Amygdala (tissue), 56 donors: ENCODE measurements around the gene NUP43.
"Not testable (repeated sequence)": the region's sequence is repeated elsewhere in the genome, so short reads cannot be mapped to it uniquely, and the experiment has no call there.

Experiments
- DNase-seq, 56 donors: peaks; one replicate each; lab custom pipeline; 2025; lab: John Stamatoyannopoulos, UW

The NUP43 gene

GRCh38 chr6:149749594-149750135 is 3.3 kb upstream of the NUP43 start, which contains the start of gene PCMT1:
Gene PCMT1, plus strand, starts transcription at chr6:149749741. Its CDS starts 161 bp downstream, at chr6:149749902.
- DNase-seq: peak; percentile 28 to 92 (median 78)

- DNase-seq: not testable (repeated sequence)
Measured at GRCh38 chr6:149749082-149749593, 2.8 kb upstream of the NUP43 start.

- not testable (repeated sequence) for DNase-seq
Measured at GRCh38 chr6:149745252-149745651, 1.1 kb downstream of the NUP43 start.

- DNase-seq: no peak
Measured at GRCh38 chr6:149734915-149735314, 11.4 kb downstream of the NUP43 start.

GRCh38 chr6:149733089-149733720 is 13.1 kb downstream of the NUP43 start:
- DNase-seq: no peak

GRCh38 chr6:149729824-149730223 is 16.5 kb downstream of the NUP43 start:
- DNase-seq: no peak

GRCh38 chr6:149728499-149729234 is 17.7 kb downstream of the NUP43 start:
- no peak for DNase-seq

GRCh38 chr6:149727793-149728498 is 18.4 kb downstream of the NUP43 start:
- no peak for DNase-seq

- no peak for DNase-seq
Measured at GRCh38 chr6:149725785-149726184, 20.5 kb downstream of the NUP43 start.

- peak in 39 of 56 donors; percentile 0 to 77 (median 21) for DNase-seq
Measured at GRCh38 chr6:149723771-149724417, 22.4 kb downstream of the NUP43 start.

- no peak for DNase-seq
Measured at GRCh38 chr6:149723262-149723661, 23.1 kb downstream of the NUP43 start.

GRCh38 chr6:149719531-149719930 is 26.8 kb downstream of the NUP43 start:
- DNase-seq: no peak

GRCh38 chr6:149717588-149718458 is 28.5 kb downstream of the NUP43 start, which contains the start of gene LATS1:
Gene LATS1, minus strand, starts transcription at chr6:149718101. Its CDS starts 15,975 bp downstream, at chr6:149702126.
- peak; percentile 17 to 93 (median 82) for DNase-seq

- DNase-seq: no peak
Measured at GRCh38 chr6:149717255-149717587, 29.1 kb downstream of the NUP43 start.

GRCh38 chr6:149716181-149716963 is 30.0 kb downstream of the NUP43 start:
- no peak for DNase-seq

GRCh38 chr6:149714442-149714841 is 31.9 kb downstream of the NUP43 start:
- DNase-seq: no peak

- no peak for DNase-seq
Measured at GRCh38 chr6:149711711-149712110, 34.6 kb downstream of the NUP43 start.

GRCh38 chr6:149701714-149702113 is 44.6 kb downstream of the NUP43 start:
- no peak for DNase-seq

GRCh38 chr6:149699150-149699549 is 47.2 kb downstream of the NUP43 start:
- DNase-seq: no peak
